Type B pancreatic cell (in vitro differentiated cells): ENCODE results near the gene GDF15. TPM values are rescaled to one million over a fixed set of nuclear protein-coding genes. Genes with fewer than 3 reads are reported as not detected.

Experiments used
- DNase-seq: peaks from one replicate; pipeline ENCODE4 v3.0.0; 2021; ENCODE audit warnings: mixed read lengths; ENCODE audit not compliant: unreplicated experiment; ENCODE audit errors: extremely low spot score
- H3K27ac Mint-ChIP-seq: 2 replicates; pipeline ENCODE4 v1.8.0; 2021; ENCODE audit warnings: mild to moderate bottlenecking, mixed read lengths
- H3K27me3 Mint-ChIP-seq: 2 replicates; pipeline ENCODE4 v1.8.0; 2021; ENCODE audit warnings: mixed read lengths
- H3K36me3 Mint-ChIP-seq: 2 replicates; pipeline ENCODE4 v1.8.0; 2021; ENCODE audit warnings: mixed read lengths
- H3K4me1 Mint-ChIP-seq: one replicate; pipeline ENCODE4 v1.8.0; 2021; ENCODE audit warnings: mixed read lengths; ENCODE audit not compliant: unreplicated experiment
- H3K4me3 Mint-ChIP-seq: 2 replicates; pipeline ENCODE4 v1.8.0; 2021; ENCODE audit warnings: mild to moderate bottlenecking, mixed read lengths
- H3K9me3 Mint-ChIP-seq: 2 replicates; pipeline ENCODE4 v1.8.0; 2021; ENCODE audit warnings: mixed read lengths
- CTCF ChIP-seq: fragments of 200-600 bp; sonication (generic); conservative IDR thresholded peaks from 2 replicates; pipeline ENCODE4 v1.5.0; 2021; ENCODE audit warnings: antibody characterized with exemption, mild to moderate bottlenecking
- total RNA-seq: library from RNA; stranded (reverse); gene quantifications from 2 replicates; pipeline ENCODE4 v1.2.1, GENCODE V29; 2021; ENCODE audit warnings: low replicate concordance

GDF15 gene
- total RNA-seq, 1 donor from 2014 or later, result 102 TPM

DNA sequence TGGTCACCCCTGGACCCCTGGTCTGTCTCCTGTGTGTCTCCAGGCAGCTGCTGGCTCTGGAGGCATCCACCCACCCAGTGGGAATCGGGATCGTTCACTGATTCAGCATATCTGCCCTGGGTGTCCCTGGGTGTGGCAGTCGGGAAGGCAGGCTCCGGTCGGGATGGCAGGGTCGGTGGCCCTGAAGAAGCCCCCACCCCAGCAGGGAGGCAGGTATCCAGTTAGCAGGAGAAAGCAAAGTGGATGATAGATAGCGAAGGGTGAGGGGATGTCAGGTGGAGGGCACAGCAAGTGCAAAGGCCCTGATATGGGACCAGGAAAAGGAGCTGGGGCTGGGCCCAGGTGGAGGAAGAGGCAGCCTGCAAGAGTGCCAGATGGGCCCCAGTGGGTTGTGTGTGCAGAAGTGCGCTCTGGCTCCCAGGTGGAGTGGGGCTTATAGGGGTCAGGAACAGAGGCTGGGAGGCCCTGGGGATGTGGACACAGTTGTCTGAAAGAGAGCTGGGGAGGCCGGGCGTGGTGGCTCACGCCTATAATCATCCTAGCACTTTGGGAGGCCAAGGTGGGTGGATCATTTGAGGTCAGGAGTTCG, 35.5 kb downstream of the GDF15 start:
- Mint-ChIP-seq H3K9me3 (no peaks in the 10 kb centered on the region), H3K27ac (peak overlapping the region; percentile 69), H3K4me3 (peak overlapping the region; percentile 90), H3K36me3 (no peaks in the 10 kb centered on the region), H3K27me3 (no peaks in the 10 kb centered on the region), H3K4me1 (peaks cover 45% of the 10 kb centered on the region)
- DNase-seq, result no peak
- no peak for TF ChIP-seq CTCF

GRCh38 chr19:18422530-18423191, 36.7 kb downstream of the GDF15 start:
- DNase-seq, result no peak
- no peaks in the 10 kb centered on the region for H3K27me3 Mint-ChIP-seq
- H3K36me3 Mint-ChIP-seq, result no peaks in the 10 kb centered on the region
- H3K4me3 Mint-ChIP-seq, result peak overlapping the region; percentile 68
- peak overlapping the region; percentile 89 for H3K27ac Mint-ChIP-seq
- no peak for TF ChIP-seq CTCF
- no peaks in the 10 kb centered on the region for H3K9me3 Mint-ChIP-seq
- H3K4me1 Mint-ChIP-seq, result peaks cover 39% of the 10 kb centered on the region

DNA sequence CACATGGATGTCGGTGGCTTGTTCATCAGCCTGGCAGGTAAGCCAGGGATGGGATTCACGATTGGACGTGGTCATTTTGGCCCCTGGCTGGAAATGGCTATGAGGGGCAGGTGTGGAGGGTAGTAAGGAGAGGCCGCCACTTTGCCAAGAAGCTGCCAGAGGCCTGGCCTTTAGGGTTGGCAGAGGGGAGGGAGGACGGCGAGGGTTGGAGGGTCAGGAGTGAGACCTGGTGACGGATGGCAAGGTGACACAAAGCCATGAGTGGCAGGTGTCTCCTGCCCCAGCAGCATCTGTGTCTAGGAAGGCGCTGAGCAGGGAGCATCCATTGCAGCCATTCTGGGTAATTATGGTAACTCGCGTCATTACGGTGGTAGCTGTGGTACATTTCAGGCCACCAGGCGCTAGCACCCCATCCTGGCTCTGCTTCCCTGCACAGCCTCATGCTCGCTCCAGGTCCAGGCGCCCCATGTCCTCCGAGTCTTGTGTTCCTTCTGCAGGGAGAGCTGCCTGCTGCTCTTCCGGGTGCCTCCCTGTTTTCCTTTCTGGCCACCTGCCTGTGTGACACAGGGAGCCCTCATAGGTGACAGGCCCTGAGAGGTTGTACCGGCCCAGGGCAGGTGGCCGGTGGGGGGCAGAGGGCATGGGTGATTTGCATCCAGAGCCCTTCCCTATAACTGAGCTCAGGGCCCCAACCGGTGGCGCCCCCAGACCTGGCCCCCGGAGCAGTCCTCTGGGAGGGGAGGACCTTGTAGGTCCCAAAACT, 37.5 kb downstream of the GDF15 start:
- peak overlapping the region; percentile 89 for H3K27ac Mint-ChIP-seq
- H3K36me3 Mint-ChIP-seq, result no peaks in the 10 kb centered on the region
- no peak for DNase-seq
- no peak for TF ChIP-seq CTCF
- H3K4me1 Mint-ChIP-seq, result peaks cover 36% of the 10 kb centered on the region
- no peaks in the 10 kb centered on the region for H3K9me3 Mint-ChIP-seq
- peak overlapping the region; percentile 68 for H3K4me3 Mint-ChIP-seq
- no peaks in the 10 kb centered on the region for H3K27me3 Mint-ChIP-seq

DNA sequence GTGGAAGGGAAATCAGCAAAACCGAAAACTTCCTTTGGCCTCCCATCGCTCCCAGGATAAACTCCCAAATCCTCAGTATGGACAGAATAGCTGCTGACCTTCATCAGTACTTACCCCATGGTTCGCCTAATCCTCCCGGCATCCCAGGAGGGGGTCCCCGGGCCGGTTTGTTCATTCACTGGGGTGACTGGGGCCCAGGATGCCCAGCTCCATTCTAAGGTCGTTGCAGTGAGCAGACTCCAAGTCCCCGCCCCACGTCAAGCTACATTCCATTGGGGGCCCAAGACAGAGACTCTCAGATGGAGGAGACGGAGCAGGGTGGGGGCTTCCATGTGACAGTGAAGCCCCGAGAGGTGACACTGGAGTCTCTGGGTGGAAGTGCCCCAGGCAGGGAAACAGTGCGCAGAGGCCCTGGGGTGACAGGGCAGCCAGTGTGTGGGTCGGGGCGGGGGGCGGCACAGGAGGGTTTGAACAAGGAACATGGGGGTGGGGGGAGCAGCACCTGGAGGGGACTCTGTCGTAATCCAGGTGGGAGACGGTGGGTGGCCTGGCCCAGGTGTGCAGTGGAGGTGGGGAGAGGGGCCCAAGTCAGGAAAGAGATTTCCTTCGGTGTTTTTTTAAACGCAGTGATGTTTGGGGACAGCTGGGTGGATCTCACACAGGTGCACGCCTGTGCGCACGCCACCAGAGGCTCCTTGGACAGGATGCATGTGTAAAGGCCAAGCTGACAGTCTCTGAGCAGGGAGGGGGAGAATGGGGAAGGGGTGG, 38.3 kb downstream of the GDF15 start:
- TF ChIP-seq CTCF, result no peak
- no peaks in the 10 kb centered on the region for H3K9me3 Mint-ChIP-seq
- peaks cover 36% of the 10 kb centered on the region for H3K4me1 Mint-ChIP-seq
- peak overlapping the region; percentile 70 for H3K27ac Mint-ChIP-seq
- DNase-seq, result no peak
- no peaks in the 10 kb centered on the region for H3K27me3 Mint-ChIP-seq
- no peaks in the 10 kb centered on the region for H3K36me3 Mint-ChIP-seq
- H3K4me3 Mint-ChIP-seq, result peak overlapping the region; percentile 56

DNA sequence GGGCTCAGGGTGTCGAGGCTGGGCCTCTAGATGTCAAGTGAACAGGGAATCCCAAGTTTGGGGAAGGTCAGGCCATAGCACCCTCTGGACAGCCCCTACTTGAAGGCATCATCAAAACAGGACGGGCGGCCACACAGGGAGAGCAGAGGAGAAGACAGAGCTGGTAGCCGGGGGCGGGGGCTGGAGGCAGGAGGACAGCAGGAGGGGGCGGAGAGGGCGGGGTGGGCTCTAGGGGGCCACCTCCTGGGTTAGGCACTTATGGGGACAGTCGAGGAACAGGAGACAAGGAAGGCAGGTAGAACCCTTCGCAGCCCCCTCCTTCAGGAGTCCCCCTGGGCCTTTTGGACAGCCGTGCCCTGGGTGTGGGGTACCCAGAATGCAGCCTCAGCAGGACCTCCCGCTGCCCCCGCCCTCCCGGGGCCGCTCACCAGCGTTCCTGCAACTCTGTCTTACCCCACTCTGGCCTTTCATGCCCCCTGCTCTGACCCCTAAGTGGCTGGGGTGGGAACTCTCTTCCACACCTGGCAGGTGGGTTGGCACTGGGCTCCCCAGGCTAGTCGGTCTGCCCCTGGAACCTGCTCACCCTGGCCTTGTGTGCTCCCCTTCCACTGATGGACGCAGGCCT, 39.0 kb downstream of the GDF15 start:
- no peak for DNase-seq
- Mint-ChIP-seq H3K4me3 (peak overlapping the region; percentile 28), H3K4me1 (peaks cover 36% of the 10 kb centered on the region), H3K36me3 (no peaks in the 10 kb centered on the region), H3K27ac (no peak overlapping the region), H3K27me3 (no peaks in the 10 kb centered on the region), H3K9me3 (no peaks in the 10 kb centered on the region)
- TF ChIP-seq CTCF, result no peak
